Coronary artery (tissue), 2 donors: Measurements from ENCODE around the gene DST.

ENCODE experiments used
- DNase-seq: peaks from one replicate; pipeline ENCODE4 v3.0.0-alpha.2; 2017; ENCODE audit warnings: low spot score
- H3K27ac ChIP-seq, 2 donors: fragments of 200-600 bp; sonication (generic); one replicate each; pipeline ENCODE4 v1.5.1; 2016 to 2019
- H3K4me3 ChIP-seq: fragments of 200-600 bp; sonication (generic); 2 replicates; pipeline ENCODE4 v1.5.1; 2016; ENCODE audit warnings: mild to moderate bottlenecking, moderate library complexity
- CTCF ChIP-seq: fragments of 200-600 bp; sonication (generic); IDR thresholded peaks from one replicate; pipeline ENCODE4 v1.5.1; 2019; ENCODE audit warnings: antibody characterized with exemption

DST gene

GRCh38 chr6:56456785-56457184 is 185.9 kb downstream of the DST start:
- peak overlapping the region in 1 of 2 donors; percentile 23 for H3K27ac ChIP-seq
- TF ChIP-seq CTCF = no peak

GRCh38 chr6:56450882-56451739 is 191.6 kb downstream of the DST start:
- TF ChIP-seq CTCF = no peak
- H3K4me3 ChIP-seq = no peak overlapping the region
- peak overlapping the region; percentile 69 to 79 for H3K27ac ChIP-seq
- no peak for DNase-seq

More at GRCh38 chr6:56456785-56457184, 185.9 kb downstream of the DST start:
- no peak overlapping the region for H3K4me3 ChIP-seq
- no peak for DNase-seq

GRCh38 chr6:56450376-56450775 is 192.3 kb downstream of the DST start:
- DNase-seq = no peak
- H3K27ac ChIP-seq = peak overlapping the region; percentile 69 to 79
- H3K4me3 ChIP-seq = no peak overlapping the region
- TF ChIP-seq CTCF = no peak

GRCh38 chr6:56448046-56448445 is 194.6 kb downstream of the DST start:
- no peak overlapping the region for H3K4me3 ChIP-seq
- H3K27ac ChIP-seq = no peak overlapping the region
- no peak for DNase-seq
- no peak for TF ChIP-seq CTCF

GRCh38 chr6:56445818-56446217 is 196.9 kb downstream of the DST start:
- peak overlapping the region; percentile 7 for H3K4me3 ChIP-seq
- H3K27ac ChIP-seq = peak overlapping the region; percentile 2 to 27
- no peak for TF ChIP-seq CTCF
- no peak for DNase-seq

- TF ChIP-seq CTCF = no peak
- H3K27ac ChIP-seq = no peak overlapping the region
- no peak for DNase-seq
Observed at GRCh38 chr6:56444855-56445254, 197.8 kb downstream of the DST start.

GRCh38 chr6:56440551-56440981 is 202.1 kb downstream of the DST start:
- DNase-seq = no peak
- H3K27ac ChIP-seq = no peak overlapping the region
- TF ChIP-seq CTCF = no peak
- no peak overlapping the region for H3K4me3 ChIP-seq

More at GRCh38 chr6:56444855-56445254, 197.8 kb downstream of the DST start:
- no peak overlapping the region for H3K4me3 ChIP-seq
